NCI-H774 (cell line): ENCODE measurements around the gene LCN1.
"Not testable (repeated sequence)": the region's sequence is repeated elsewhere in the genome, so short reads cannot be mapped to it uniquely, and the experiment has no call there.

Experiments
- DNase-seq: peaks from one replicate; lab custom pipeline; 2025; lab: John Stamatoyannopoulos, UW

LCN1 gene

DNA sequence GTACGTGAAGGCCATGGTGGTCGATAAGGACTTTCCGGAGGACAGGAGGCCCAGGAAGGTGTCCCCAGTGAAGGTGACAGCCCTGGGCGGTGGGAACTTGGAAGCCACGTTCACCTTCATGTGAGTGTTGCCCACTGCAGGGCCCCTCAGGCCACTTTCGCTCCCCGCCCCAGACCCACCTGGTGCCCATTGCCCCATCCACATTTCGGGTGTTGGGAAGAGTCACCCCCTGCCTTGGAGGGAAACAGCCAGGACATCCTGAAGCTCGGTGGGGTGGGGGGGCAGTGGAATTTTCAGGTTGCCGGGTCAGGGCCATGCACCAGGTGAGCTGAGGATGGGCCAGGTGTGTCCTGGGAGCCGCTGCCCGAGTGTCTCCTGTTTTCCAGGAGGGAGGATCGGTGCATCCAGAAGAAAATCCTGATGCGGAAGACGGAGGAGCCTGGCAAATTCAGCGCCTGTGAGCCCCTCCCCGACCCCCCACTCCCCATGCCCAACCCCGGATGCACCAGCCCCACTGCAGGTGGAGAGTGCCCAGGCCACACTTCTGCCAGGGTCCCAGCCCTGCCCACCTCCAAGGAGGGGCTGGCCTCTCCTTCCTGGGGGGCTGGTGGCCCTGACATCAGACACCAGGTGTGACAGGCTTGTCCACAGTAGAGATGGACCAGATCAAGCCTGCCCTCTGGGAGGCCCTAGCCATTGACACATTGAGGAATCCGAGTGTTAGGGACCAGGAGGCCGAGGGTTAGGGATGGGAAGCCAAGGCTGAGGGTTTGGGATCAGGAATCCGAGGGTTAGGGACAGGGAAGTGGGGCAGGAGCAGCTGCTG lies 25.8 kb downstream of the LCN1 start:
- DNase-seq: not testable (repeated sequence)

DNA sequence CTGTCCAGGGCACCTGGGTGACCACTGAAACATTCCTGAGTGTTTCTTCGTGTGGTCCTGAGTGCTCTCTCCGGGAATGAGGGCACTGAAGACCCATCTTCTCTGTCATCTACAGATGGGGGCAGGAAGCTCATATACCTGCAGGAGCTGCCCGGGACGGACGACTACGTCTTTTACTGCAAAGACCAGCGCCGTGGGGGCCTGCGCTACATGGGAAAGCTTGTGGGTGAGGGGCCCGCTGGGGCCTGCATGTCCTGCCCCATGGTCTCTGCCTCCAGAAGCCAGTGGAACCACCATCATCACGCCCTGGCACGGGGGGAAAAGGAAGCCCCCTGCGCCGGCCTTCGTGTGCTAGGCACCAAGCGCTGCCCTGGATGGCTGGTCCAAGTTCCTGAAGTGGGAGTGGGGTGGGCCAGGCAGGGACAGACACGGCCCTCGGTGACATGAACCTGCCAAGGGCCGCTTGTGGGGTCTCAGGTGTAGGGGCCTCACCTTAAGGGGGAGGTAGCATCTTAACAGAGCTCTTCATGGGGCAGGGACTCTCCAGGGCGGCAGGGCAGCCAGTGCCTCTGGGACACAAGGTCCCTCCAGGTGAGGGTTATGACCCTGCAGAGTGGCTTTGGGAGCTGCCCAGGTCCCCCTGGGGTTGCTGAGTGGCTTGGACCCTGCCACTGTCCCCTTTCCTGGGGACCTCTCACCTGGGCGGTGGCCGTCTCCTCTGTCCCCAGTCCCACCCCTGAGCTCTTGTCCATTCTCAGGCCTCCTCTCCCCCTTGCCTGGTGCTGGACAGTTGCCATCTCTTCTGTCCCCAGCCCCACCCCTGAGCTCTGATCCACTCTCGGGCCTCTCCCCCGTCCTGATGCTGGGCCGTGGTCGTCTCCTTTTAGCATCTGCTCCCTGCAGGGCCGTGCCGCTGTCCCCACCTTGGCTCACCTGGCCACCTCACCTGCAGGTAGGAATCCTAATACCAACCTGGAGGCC lies 26.8 kb downstream of the LCN1 start:
- DNase-seq: no peak

DNA sequence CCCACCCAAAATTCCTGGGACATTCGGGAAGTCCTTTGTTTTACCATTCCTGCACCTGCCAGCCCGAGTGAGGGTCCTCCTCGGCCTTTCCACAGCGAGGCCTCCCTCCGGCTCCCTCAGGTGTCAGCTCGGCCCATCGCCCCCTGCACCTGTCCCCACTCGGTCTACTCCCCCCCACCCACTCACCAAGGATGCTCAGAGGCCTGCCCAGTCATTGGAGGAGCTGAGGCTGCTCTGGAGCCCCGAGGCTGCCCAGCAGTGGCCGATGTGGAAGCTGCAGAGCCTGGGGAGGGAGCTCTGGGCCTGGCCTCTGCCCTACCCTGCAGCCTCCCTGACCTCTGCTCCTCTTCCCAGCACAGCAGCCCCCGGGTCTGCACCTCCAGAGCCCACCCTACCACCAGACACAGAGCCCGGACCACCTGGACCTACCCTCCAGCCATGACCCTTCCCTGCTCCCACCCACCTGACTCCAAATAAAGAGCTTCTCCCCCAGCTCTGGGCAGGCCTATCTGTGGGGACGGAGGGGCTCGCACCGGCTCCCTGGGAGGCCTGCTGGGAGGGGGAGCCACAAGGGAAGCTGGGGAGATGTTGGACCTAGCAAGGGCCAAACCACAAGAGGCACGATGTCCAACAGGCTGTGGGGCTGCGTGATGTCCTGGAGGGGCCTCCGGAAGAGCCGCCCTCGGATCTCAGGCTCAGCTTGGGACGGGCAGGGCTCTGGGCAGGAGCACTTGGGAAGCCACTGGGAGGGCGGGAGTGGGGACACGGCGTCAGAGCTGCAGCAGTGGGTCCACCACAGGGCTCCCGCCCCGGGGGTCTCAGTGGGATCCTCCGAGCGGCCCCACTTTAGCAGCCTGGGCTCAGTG lies 28.5 kb downstream of the LCN1 start:
- DNase-seq: not testable (repeated sequence)

DNA sequence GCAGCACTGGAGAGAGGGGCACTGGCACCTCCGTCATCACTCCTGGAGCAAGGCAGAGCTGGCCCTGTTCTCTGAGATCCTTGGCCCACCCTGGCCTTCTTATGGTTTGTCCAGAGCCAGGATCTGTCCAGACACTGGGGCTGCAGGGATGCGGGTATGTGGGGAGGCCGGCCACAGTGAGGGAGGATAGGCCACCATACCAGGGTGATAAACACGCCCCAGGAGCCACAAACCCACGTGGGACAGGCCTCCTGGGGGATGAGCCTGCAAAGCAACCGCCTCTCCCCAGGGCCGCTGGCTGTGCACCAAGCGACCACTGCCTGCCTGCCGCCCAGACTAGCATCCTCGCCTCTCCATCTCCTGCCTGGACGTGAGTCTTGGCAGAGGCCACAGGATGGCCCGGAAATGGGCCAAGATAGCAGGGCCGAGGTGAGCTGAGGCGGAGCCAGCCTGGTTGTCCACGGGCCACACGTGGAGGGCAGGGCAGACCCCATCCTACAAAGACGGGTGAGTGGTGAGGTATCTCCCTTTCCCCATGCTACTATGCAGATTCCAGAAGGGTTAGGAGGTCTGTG lies 29.2 kb downstream of the LCN1 start:
- no peak for DNase-seq

DNA sequence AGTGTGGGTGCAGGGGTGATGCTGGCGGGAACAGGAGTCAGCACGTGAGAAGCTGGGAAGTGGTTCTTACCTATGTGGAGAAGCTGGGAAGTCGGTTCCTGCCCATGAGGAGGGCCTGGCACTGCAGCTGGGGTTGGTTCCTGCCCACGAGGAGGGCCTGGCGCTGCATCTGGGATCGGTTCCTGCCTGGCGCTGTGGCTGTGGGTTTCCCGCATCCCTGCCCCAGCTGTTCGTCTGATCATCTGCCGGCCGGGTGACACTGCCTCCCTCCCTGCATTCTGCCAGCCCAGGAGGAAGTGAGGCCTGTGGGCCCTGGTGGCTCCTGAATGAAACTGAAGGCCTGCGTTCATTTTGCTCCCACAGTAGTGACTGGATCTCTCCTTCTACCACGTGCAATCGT lies 29.8 kb downstream of the LCN1 start:
- no peak for DNase-seq

DNA sequence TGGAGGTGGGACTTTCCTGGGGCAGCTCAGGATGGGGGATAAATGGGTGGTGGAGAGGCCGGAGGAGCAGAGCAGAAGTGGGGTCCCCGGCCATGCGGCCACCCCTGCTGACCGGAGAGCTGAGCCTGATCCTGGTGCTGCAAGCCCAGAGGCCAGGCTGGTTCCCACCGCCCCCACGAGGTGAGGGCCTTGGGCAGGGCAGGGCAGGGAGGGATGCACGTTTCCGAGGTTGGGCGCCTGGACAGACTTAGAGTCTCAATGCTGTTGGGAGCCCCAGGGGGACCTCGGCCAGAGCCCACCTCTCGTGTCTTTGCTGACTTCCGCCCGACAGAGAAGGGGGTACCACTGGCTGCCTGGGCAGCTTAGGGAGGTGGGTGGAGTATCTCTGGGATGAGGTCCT lies 30.2 kb downstream of the LCN1 start:
- DNase-seq: no peak

DNA sequence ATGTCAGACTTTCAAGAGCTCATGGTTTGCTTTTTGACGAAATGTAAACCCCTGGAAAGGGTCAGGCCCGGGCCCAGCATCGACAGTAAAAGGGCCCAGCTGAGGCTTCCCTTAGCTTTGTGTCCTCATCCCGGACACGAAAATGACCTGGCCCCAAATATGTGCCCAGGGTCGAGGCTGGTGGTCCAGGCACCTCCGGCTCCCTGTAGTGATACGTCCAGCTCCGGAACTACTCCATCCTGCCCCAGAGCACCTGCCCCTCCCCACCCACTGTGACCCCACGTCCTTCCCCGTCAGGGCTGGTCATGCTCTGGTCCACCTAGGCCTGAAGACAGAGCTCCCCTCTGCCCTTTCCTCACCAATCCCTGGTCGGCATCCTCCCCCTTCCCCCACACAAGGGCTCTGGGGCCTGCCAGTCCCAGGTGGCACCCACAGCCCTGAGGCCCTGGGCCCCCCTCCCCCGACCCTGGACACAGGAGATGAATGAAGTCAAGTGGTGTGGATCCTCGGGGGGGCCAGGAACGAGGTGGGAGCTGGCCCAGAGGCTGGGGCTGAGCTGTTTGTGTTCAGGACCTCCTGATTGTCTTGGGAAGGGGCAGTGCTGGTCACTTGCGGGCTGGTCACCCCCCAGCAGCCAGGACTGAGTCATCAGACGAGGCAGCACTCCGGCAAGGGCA lies 30.9 kb downstream of the LCN1 start:
- no peak for DNase-seq

DNA sequence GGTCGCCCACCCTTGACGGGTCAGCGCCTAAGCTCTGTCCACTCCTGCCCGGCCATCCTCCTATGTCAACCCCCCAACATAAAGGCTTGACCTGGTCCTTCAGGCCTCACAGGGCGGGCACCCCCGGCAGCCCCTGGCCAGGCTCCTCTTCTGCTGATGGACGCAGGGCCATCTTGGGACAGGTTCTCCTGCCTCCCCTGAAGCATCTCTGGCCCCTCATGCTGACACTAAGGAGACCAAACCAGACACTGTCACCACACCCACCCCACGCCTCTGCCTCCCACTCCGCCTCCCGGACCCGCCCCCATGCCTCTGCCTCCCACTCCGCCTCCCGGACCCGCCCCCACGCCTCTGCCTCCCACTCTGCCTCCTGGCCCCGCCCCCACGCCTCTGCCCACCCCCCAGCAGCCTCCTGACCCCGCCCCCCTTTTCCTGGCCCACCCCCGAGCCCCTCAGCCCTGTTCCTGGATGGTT lies 31.5 kb downstream of the LCN1 start:
- no peak for DNase-seq

DNA sequence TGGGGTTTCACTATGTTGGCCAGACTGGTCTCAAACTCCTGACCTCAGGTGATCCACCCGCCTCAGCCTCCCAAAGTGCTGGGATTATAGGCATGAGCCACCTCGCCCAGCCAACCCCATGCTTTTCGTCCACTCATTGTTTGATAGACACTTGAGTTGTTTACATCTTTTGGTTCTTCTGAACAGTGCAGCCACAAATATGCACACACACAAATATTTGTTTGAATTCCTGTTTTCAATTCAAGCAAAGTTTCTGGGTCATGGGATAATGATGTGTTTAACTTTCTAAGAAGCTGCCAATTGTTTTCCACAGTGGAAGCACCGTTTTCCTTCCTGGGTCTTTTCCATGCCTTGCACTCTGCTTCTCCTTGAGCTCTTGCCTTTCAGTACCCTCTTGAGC lies 33.5 kb downstream of the LCN1 start:
- DNase-seq: no peak

DNA sequence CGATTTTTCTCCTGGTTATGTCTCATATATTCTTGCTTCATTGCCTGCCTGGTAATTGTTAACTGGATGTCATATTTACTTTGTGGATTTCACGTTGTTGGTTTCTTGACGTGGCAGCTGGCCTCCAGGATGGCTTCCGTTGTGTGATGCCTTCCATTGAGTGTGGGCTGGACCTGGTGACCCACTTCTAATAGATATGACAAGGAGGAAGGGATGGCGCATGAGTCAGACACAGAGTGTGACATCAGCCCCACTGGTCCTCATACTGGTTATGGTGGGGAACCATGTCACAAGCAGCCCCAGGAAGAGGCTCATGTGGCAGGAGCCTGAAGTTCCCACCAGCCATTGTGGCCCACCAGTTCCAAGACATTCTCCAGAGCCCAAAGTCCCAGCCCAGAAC lies 34.0 kb downstream of the LCN1 start:
- no peak for DNase-seq

DNA sequence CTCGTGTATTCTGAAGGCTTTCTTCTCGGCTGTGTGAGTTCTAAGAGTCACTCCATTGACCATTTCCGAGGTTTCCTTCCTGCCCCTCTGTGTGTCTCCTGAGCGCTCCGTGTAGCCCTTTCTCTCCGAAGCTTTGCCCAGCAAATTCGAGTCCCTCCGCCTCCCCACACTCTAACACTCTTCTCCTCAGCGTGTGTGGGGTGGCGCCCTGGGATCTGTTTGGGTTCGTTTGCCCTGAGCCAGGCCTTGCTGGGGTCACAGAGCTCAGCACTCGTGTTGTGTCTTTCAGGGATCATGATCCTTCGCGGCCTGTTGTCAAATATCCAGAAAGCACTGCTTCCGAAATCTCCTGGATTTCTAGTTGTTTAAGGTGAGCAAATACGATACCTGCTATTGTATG lies 34.7 kb downstream of the LCN1 start:
- DNase-seq: no peak

DNA sequence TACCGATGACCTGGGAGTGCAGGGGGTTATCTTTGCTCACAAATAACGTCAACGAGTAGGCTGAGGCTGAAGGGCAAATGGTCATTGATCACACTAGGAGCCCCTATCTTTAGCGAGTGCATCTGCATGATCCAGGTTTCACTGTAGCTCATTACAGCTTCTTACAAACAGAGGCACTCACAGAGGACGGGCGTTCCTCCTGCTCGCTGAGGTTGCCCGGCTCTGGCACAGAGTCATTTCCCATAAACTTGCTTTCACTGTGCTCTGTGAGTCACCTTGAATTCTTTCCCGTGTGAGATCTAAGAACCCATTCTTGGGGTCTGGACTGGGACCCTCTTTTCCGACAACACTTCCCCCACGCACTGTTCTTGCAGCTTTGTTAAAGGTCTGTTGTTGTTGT lies 38.4 kb downstream of the LCN1 start:
- no peak for DNase-seq

DNA sequence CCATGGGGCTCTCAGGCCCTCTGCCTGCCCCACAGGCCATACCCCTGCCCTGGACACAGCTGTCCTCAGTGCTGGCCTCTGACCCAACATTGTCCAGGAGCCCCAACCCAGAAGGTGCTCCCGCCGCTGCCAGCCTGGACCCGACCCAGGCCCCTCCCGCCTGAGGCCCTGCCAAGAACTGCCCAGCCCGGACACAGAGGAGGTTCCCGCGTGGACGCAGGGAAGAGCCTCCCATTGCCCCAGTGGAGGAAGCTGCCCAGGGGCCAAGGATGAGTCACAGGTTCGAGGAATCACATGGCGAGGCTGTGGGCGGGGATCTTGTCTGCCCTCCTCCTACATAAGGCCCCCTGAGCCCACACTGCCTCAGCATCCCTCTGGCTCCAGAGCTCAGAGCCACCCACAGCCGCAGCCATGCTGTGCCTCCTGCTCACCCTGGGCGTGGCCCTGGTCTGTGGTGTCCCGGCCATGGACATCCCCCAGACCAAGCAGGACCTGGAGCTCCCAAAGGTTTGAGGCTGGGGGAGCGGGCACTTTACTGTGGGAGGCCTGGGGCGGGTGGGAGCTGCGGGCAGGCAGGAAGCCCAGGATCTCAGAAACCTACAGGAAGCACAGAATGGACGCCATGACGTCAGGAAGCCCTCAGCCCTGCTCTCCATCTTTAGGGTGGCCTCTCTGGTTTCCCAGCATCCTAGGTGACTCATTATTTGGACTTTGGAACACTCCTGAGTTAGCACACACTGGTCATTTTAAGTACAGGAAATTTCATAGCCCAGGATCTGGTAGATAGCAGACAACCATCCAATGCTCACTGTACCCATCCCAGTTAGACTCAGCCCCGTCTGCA lies 40.4 kb downstream of the LCN1 start, which contains the start of gene PAEP:
PAEP (plus strand) TSS at position 366 of the 844 bp plus-strand sequence.
- no peak for DNase-seq

DNA sequence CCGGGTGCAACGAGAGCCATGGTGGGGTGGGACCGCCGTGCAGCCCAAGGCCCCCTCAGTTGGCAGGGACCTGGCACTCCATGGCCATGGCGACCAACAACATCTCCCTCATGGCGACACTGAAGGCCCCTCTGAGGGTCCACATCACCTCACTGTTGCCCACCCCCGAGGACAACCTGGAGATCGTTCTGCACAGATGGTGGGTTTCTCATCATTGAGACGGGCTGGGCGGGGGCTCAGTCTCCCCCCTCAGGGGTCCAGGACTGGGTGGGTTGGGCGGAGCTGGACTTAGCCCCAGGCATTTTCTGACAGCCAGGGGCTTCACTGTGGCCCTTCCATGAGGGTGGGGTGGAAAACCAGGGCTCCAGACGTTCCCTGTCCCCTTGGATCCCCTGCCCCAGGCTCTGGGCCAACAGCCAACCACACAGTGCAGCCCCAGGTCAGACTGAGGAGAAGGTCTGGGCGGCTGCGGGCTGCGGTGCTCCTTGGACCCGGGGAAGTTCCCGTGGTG lies 41.0 kb downstream of the LCN1 start:
- no peak for DNase-seq

DNA sequence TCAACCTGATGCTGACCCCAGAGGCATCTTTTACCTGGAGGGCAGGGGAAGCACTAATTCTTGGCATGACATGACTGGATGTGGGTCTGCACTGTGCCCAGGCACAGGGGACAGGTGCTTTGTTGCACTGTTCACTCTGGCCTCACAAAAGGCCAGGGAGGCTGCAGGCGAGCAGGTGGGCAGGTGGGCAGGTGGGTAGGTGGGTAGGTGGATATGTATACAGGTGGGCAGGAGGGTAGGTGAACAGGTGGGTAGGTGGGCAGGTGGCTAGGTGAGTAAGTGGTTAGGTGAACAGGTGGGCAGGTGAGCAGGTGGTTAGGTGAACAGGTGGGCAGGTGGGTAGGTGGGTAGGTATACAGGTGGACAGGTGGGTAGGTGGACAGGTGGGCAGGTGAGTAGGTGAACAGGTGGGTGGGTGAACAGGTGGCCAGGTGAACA lies 41.8 kb downstream of the LCN1 start:
- no peak for DNase-seq

DNA sequence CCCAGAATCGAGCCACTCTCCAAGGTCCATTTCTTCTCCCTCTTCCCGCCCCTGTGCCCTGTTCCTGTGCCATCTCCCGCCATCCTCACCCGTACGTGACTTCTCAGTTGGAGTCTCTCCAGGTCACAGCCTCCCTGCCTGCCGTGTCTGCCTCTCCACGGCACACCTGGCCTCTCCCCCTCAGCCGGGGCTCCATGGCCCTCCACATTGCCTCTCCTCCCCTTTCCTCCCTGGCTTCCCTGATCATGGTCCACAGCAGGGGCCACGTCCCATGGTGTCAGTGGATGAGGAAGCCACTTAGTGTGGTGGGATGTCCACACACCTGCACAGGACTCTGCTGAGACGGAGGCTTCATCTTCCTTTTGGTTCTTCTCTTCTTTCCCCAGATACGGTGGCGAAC lies 42.6 kb downstream of the LCN1 start:
- DNase-seq: no peak

DNA sequence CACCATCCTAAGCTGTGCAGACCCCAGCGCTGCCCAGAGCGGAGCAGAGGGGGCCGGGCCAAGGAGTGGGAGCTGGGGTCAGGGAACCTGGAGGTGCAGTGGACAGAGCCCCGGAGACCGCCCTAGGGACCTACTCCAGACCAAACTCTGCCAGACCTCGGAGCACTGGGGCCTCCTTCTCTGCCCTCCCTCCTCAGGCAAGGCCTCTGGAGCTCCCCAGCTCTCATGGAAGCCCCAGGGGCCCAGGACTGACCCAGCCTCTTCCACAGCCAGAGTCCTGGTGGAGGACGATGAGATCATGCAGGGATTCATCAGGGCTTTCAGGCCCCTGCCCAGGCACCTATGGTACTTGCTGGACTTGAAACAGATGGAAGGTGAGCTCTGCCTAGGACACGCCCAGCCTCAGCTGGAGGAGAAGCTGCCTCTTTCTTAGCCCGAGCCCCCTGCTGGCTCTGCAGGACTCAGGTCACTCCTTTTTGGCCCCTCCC lies 43.9 kb downstream of the LCN1 start:
- DNase-seq: no peak

DNA sequence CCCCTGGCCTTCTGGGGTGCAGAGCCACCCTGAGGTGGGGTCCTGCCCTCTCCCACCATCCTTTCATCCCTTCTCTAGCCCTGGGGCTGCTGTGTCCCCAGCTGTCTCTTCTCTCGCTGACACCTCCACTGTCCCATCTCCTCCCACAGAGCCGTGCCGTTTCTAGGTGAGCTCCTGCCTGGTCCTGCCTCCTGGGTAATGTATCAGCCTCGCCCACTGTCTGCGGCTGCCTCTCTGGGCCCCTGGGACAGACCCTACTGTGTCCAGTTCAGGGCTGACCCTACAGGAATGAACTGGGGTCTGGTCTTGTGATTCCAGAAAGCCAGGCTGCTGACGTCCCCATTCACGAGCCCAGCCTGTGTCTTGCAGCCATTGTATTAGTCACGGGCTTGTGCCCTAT lies 44.4 kb downstream of the LCN1 start:
- no peak for DNase-seq

DNA sequence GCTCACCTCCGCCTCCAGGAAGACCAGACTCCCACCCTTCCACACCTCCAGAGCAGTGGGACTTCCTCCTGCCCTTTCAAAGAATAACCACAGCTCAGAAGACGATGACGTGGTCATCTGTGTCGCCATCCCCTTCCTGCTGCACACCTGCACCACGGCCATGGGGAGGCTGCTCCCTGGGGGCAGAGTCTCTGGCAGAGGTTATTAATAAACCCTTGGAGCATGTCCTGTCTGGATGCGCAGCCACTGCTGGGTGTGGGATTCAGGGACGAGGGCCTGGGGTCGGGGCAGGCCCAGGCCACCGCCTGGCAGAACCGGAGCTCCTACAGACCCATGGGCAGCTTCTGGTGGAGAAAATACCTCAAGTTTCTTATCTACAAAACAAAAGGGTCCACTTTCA lies 45.3 kb downstream of the LCN1 start:
- DNase-seq: no peak

DNA sequence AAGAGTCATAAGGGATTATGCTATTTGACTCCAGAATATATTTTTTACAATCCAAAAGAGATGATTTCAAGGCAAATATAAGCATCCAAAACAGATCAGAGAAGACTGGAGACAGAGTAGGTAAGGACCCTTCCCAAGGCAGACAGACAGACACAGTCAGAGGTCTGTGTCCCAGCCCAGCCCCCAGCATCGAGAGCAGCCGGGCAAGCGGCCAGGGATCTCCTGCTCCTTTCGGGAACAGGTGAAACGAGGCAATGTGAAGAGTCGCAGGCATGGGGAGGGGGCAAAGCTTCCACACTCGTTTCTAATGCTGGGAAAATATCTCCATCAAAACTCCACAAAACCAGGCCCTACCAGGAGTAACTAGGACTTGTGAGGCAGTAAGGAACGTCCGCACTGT lies 46.1 kb downstream of the LCN1 start:
- DNase-seq: no peak
